Measurements from ENCODE around the gene RAPGEF5.

DNA sequence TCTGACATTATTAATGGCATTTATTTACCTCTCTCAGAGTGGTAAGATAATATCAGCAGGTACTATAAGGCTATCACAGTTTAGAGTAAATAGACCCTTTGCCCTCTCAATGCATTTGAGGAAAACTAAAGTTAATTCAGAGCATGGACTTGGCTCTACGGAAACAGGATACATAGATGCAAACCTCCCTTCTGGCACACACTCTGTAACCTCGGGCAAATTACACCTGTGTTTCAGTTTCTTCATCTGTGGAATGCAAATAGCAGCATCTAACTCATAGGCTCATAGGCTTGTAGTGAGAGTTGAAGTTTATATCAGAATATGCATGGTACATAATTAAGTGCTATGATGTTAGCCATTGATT is 5.6 kb downstream of the RAPGEF5 start:
- TF ChIP-seq, protein P1, sequence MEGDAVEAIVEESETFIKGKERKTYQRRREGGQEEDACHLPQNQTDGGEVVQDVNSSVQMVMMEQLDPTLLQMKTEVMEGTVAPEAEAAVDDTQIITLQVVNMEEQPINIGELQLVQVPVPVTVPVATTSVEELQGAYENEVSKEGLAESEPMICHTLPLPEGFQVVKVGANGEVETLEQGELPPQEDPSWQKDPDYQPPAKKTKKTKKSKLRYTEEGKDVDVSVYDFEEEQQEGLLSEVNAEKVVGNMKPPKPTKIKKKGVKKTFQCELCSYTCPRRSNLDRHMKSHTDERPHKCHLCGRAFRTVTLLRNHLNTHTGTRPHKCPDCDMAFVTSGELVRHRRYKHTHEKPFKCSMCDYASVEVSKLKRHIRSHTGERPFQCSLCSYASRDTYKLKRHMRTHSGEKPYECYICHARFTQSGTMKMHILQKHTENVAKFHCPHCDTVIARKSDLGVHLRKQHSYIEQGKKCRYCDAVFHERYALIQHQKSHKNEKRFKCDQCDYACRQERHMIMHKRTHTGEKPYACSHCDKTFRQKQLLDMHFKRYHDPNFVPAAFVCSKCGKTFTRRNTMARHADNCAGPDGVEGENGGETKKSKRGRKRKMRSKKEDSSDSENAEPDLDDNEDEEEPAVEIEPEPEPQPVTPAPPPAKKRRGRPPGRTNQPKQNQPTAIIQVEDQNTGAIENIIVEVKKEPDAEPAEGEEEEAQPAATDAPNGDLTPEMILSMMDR (IDR thresholded peaks at IDR 0.05) = no peak
- no peak for TF ChIP-seq POLR2A (IDR thresholded peaks at IDR 0.05)
